Gastroesophageal sphincter (tissue), 3 donors: ENCODE data around the gene CACNA1E.

Experiments
- POLR2A ChIP-seq, 2 donors: fragments of 450-650 bp; IDR thresholded peaks; one replicate each; pipeline ENCODE4 v1.6.1; 2017; ENCODE audit warnings: antibody characterized with exemption in 2 of 2, mild to moderate bottlenecking in 2 of 2, moderate library complexity in 1 of 2
- TF ChIP-seq, protein P1 (sequence below), 4 experiments: fragments of 200-600 bp in 2 of 4; fragments of 450-650 bp in 2 of 4; sonication (generic) in 1 of 4; IDR thresholded peaks; one replicate each; pipeline ENCODE4 v1.5.1; 2017 to 2019; ENCODE audit warnings: antibody characterized with exemption in 4 of 4, mild to moderate bottlenecking in 2 of 4, moderate library complexity in 2 of 4

DNA sequence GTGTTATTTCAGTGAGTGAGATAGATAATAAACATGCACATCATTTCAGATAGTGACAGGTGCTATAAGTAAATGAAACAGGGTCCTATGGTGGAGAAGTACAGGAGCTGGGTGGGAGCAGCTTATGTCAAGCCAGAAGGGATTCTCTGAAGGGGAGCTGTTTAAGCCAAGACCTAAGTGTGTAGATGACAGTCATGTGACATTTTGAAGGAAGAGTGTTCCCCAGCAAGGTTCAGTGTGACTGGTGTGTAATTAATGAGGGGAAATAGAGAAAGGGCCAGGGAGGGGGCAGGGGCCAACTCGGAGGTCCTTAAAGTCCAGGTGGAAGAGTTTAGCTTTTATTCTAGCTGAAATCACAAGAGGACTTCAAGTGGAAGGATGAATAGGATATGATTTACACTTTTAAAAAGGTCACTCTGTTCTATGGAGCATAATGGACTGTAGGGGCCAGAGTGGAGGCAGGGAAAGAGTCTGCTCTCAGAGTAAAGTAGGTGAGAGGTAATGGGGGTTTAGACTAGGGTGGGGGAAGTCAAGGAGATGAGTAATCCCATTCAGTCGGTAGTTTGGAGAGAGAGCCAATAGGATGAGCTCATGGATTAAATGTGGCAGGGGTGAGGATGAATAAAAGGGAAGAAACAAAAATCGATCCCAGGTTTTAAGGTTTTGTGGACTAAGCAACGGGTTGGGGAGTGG, 243.1 kb downstream of the CACNA1E start:
- TF ChIP-seq, protein P1, sequence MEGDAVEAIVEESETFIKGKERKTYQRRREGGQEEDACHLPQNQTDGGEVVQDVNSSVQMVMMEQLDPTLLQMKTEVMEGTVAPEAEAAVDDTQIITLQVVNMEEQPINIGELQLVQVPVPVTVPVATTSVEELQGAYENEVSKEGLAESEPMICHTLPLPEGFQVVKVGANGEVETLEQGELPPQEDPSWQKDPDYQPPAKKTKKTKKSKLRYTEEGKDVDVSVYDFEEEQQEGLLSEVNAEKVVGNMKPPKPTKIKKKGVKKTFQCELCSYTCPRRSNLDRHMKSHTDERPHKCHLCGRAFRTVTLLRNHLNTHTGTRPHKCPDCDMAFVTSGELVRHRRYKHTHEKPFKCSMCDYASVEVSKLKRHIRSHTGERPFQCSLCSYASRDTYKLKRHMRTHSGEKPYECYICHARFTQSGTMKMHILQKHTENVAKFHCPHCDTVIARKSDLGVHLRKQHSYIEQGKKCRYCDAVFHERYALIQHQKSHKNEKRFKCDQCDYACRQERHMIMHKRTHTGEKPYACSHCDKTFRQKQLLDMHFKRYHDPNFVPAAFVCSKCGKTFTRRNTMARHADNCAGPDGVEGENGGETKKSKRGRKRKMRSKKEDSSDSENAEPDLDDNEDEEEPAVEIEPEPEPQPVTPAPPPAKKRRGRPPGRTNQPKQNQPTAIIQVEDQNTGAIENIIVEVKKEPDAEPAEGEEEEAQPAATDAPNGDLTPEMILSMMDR (IDR thresholded peaks at IDR 0.05), result no peak
- TF ChIP-seq POLR2A (IDR thresholded peaks at IDR 0.05), result no peak
